Activated CD8-positive, alpha-beta T cell treated with anti-CD3 and anti-CD28 coated beads for 36 hours (primary cell): ENCODE measurements around the gene OR1J4. TPM values are rescaled to one million over a fixed set of nuclear protein-coding genes. Genes with fewer than 3 reads are reported as not detected.
"Not testable (repeated sequence)": the region's sequence is repeated elsewhere in the genome, so short reads cannot be mapped to it uniquely, and the experiment has no call there.

ENCODE experiments used
- ATAC-seq: fragments of 200-7000 bp; cut with Tn5 transposase; one replicate; pipeline ENCODE4 v1.10.0; 2021; ENCODE audit warnings: mild to moderate bottlenecking, moderate library complexity
- CTCF ChIA-PET: fragments of 350-600 bp; sonication (Branson Sonifier 250); formaldehyde crosslinking; loops from one replicate; lab custom pipeline; 2021; ENCODE audit warnings: antibody characterized with exemption; lab: Charles Lee
- POLR2A ChIA-PET: fragments of 350-600 bp; sonication (Branson Sonifier 250); formaldehyde crosslinking; loops from one replicate; lab custom pipeline; 2021; ENCODE audit warnings: antibody characterized with exemption; lab: Charles Lee
- DNase-seq: peaks from one replicate; pipeline ENCODE4 v3.0.0-alpha.2; 2020
- H3K27ac Mint-ChIP-seq: one replicate; pipeline ENCODE4 v1.8.0; 2021; ENCODE audit warnings: mild to moderate bottlenecking, mixed read lengths
- H3K27me3 Mint-ChIP-seq: one replicate; pipeline ENCODE4 v1.8.0; 2021; ENCODE audit warnings: mixed read lengths
- H3K36me3 Mint-ChIP-seq: one replicate; pipeline ENCODE4 v1.8.0; 2021; ENCODE audit warnings: low read depth, mixed read lengths
- H3K4me1 Mint-ChIP-seq: one replicate; pipeline ENCODE4 v1.8.0; 2021; ENCODE audit warnings: low read depth, mixed read lengths
- H3K4me3 Mint-ChIP-seq: one replicate; pipeline ENCODE4 v1.8.0; 2021; ENCODE audit warnings: mild to moderate bottlenecking, moderate library complexity, mixed read lengths
- H3K9me3 Mint-ChIP-seq: one replicate; pipeline ENCODE4 v1.8.0; 2021; ENCODE audit warnings: mixed read lengths
- intact Hi-C: fragments of 100-400 bp; cut with micrococcal nuclease; formaldehyde crosslinking; loops from one replicate; pipeline ENCODE4 v1.10.0; 2022
- total RNA-seq, 2 experiments: library from RNA; stranded (reverse); gene quantifications; one replicate each; pipeline ENCODE4 v1.2.3, GENCODE V29; 2021
- TF ChIP-seq, protein P1 (sequence below): fragments of 200-600 bp; IDR thresholded peaks from one replicate; pipeline ENCODE4 v1.8.0; 2022; ENCODE audit warnings: antibody characterized with exemption, mild to moderate bottlenecking

The OR1J4 gene
- total RNA-seq, 2 experiments from 2014 or later: not detected

DNA sequence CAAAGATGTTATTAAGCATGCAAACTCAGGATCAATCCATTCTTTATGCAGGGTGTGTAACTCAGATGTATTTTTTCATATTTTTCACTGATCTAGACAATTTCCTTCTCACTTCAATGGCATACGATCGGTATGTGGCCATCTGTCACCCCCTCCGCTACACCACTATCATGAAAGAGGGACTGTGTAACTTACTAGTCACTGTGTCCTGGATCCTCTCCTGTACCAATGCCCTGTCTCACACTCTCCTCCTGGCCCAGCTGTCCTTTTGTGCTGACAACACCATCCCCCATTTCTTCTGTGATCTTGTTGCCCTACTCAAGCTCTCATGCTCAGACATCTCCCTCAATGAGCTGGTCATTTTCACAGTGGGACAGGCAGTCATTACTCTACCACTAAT lies 435 bp downstream of the OR1J4 start:
- no peak overlapping the region for H3K27ac Mint-ChIP-seq
- peaks cover 13% of the 10 kb centered on the region for H3K27me3 Mint-ChIP-seq
- TF ChIP-seq, protein P1, sequence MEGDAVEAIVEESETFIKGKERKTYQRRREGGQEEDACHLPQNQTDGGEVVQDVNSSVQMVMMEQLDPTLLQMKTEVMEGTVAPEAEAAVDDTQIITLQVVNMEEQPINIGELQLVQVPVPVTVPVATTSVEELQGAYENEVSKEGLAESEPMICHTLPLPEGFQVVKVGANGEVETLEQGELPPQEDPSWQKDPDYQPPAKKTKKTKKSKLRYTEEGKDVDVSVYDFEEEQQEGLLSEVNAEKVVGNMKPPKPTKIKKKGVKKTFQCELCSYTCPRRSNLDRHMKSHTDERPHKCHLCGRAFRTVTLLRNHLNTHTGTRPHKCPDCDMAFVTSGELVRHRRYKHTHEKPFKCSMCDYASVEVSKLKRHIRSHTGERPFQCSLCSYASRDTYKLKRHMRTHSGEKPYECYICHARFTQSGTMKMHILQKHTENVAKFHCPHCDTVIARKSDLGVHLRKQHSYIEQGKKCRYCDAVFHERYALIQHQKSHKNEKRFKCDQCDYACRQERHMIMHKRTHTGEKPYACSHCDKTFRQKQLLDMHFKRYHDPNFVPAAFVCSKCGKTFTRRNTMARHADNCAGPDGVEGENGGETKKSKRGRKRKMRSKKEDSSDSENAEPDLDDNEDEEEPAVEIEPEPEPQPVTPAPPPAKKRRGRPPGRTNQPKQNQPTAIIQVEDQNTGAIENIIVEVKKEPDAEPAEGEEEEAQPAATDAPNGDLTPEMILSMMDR: no peak
- no peak overlapping the region for H3K4me3 Mint-ChIP-seq
- H3K36me3 Mint-ChIP-seq: no peaks in the 10 kb centered on the region
- no peaks in the 10 kb centered on the region for H3K4me1 Mint-ChIP-seq
- DNase-seq: no peak
- POLR2A ChIA-PET: no interaction called here
- intact Hi-C loops: no loop called here
- no peak for ATAC-seq
- no peaks in the 10 kb centered on the region for H3K9me3 Mint-ChIP-seq
- CTCF ChIA-PET: no interaction called here

DNA sequence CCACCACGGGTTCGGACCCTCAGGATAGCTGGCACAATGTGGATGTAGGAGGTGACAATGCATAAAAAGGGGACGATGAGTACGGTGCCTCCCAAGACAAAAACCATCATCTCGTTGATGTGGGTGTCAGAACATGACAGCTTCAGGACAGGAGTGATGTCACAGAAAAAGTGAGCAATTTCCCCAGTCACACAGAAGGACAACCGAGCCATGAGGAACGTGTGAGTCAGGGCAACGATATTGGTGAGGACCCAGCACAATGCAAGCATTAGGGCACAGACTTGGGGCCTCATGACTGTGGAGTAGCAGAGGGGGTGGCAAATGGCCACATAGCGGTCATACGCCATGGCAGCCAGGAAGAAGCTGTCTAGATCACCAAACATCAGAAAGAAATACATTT lies 7.7 kb downstream of the OR1J4 start:
- Mint-ChIP-seq H3K27me3 (peaks cover 14% of the 10 kb centered on the region), H3K27ac (no peak overlapping the region), H3K36me3 (no peaks in the 10 kb centered on the region), H3K9me3 (no peaks in the 10 kb centered on the region), H3K4me1 (peaks cover 7% of the 10 kb centered on the region), H3K4me3 (no peak overlapping the region)
- CTCF ChIA-PET: interaction anchor here (0.6 kb wide), 1 partner anchor 192 kb away, joined by 3 read pairs; no protein-coding TSS in a partner anchor
- ATAC-seq: peak; percentile 81
- POLR2A ChIA-PET: no interaction called here
- peak; percentile 40 for DNase-seq
- TF ChIP-seq, protein P1: no peak
- intact Hi-C loops: no loop called here

DNA sequence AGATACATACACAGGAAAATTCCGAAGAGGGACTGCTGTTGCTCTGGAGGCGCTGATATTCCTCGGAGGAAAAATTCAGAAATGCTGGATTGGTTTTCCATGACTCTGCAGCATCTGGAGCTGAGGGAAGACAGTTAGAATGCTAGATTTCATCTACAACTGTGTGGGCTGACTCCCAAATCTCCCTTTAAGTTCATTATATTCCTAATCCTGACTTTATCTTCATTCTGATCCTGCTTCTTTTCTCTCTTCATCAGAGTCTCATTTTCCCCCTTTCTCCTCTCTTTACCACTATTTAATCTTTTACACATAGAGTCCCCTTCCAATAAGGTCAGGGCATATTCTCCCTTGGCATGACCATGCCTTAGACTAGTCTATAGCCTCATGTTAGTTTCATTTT lies 8.3 kb downstream of the OR1J4 start, which contains the start of gene OR1N1:
Gene OR1N1 (minus strand): TSS at position 101 of the 400 bp plus-strand sequence. CDS start 0 bp downstream, at position 101.
- TF ChIP-seq, protein P1: no peak
- intact Hi-C loops: no loop called here
- ChIA-PET POLR2A (no interaction called here), CTCF (interaction anchor here (0.6 kb wide), 1 partner anchor 191 kb away, joined by 3 read pairs; no protein-coding TSS in a partner anchor)
- Mint-ChIP-seq H3K4me1 (peaks cover 7% of the 10 kb centered on the region), H3K4me3 (no peak within 1 kb of the TSS), H3K9me3 (no peaks in the 10 kb centered on the region), H3K27me3 (peaks cover 12% of the 10 kb centered on the region), H3K27ac (no peak within 1 kb of the TSS), H3K36me3 (no peaks in the 10 kb centered on the region)
- DNase-seq (no peak), ATAC-seq (no peak)

DNA sequence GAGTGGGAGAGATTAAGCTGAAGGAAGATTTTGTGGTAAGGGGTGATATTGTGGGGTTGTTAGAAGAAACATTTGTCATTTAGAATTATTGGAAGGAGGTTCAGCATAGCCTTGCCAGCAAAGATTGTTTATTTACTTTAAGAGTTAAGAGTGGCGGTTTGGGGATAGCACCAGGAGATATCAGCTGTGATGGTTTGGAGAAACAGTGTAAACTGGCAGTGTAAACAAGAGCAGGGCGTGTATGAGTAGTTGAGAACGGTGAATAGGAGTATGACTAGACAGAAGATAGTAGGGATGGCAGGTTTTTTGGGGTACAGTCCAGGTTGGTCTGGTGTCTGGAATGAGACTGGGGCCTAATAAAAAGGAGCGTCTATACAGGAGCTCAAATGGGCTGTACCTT lies 12.2 kb downstream of the OR1J4 start:
- ATAC-seq, POLR2A ChIA-PET, H3K27ac Mint-ChIP-seq, DNase-seq, H3K36me3 Mint-ChIP-seq, H3K4me1 Mint-ChIP-seq, H3K27me3 Mint-ChIP-seq, H3K9me3 Mint-ChIP-seq, H3K4me3 Mint-ChIP-seq, intact Hi-C loops: not testable (repeated sequence)
- CTCF ChIA-PET: interaction anchor here (2.6 kb wide), 1 partner anchor 65 kb away, joined by 7 read pairs; no protein-coding TSS in a partner anchor

DNA sequence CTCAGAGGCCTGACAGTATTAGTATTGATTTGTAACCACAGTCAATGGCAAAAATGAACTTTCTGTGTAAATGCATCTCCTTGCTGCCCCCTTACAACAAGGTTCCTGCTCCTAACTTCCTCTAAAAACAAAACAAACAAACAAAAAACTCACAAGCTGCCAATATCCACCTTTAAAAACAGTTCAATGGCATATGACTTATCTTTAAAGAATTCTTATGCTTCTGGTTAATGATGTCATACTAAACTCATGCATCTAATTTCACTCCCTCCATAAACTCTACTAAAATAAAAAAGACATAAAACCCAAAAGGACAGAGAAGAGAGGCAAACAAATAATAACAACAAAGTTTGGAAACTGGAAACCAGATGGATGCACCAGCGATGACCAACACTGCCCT lies 17.2 kb downstream of the OR1J4 start:
- H3K9me3 Mint-ChIP-seq: peaks cover 6% of the 10 kb centered on the region
- no peaks in the 10 kb centered on the region for H3K4me1 Mint-ChIP-seq
- POLR2A ChIA-PET: no interaction called here
- no peak overlapping the region for H3K27ac Mint-ChIP-seq
- ATAC-seq (no peak), DNase-seq (no peak)
- H3K27me3 Mint-ChIP-seq: no peaks in the 10 kb centered on the region
- intact Hi-C loops: no loop called here
- TF ChIP-seq, protein P1: no peak
- CTCF ChIA-PET: no interaction called here
- no peaks in the 10 kb centered on the region for H3K36me3 Mint-ChIP-seq
- H3K4me3 Mint-ChIP-seq: no peak overlapping the region

DNA sequence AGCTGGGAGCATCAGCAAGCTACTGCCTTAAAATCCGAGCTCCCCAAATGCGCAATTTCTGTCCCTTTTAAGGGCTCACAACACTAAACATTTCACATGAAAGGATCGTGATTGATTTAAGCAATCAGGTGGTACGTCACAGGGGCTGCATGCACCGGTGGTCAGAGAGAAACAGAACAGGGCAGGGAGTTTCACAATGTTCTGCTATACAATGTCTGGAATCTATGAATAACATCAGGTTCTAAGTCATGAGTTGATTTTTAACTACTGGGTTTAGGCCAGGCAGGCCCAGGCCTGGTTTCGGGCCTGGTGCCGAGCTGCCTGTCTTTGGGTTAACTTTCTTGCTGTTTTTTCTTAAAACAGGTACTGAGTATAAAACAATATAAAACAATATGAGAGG lies 18.1 kb downstream of the OR1J4 start:
- intact Hi-C loops, H3K4me3 Mint-ChIP-seq, CTCF ChIA-PET, H3K27me3 Mint-ChIP-seq, H3K9me3 Mint-ChIP-seq, ATAC-seq, H3K27ac Mint-ChIP-seq, POLR2A ChIA-PET, DNase-seq, H3K36me3 Mint-ChIP-seq, H3K4me1 Mint-ChIP-seq: not testable (repeated sequence)
